Measurements from ENCODE around the gene GYS2.

The GYS2 gene

DNA sequence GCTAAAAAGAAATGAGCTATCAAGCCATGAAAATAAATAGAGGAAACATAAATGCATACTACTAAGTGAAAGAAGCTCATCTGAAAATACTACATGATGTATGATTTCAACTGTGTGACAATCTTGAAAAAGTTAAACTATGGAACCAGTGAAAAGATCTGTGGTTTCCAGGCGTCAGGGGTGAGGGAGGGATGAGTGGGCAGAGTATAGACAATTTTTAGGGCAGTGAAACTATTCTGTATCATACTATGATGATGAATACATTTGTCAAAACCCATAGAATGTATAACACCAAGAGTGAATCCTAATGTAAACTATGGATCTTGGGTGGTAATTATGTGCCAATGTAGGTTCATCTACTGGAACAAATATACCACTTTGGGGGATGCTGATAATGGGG, 57.2 kb downstream of the GYS2 start:
- TF ChIP-seq ARNTL (CRISPR knock-in tag; IDR thresholded peaks at IDR 0.05; ENCODE audit: borderline replicate concordance, low read depth) (no peak), GLIS3 (CRISPR knock-in tag; IDR thresholded peaks at IDR 0.05) (no peak), TCF4 (CRISPR knock-in tag; IDR thresholded peaks at IDR 0.05; ENCODE audit: borderline replicate concordance) (no peak), ZNF565 (CRISPR knock-in tag; conservative IDR thresholded peaks at IDR 0.05; ENCODE audit: low read depth) (no peak)
- no peak for ATAC-seq

DNA sequence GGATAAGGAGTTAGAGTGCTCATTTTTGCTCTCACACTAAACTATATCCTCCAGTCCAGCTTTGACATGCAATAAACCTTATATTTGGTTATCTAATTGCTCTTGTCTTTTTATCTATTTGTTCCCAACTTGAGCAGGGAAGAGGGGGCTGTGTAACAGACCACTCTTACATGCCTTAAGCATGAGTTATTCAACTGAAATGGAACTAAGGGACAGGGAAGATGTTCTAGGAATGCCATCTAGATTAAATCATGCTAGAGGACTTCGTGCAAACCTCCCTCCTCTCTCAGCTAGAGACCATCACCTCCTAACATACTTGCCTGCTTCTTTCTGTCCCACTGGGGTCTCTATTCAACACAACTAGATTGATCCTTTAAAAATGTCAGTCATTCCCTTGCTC, 57.9 kb downstream of the GYS2 start:
- no peak for ATAC-seq
- no peak for TF ChIP-seq BACH2 (CRISPR knock-in tag; IDR thresholded peaks at IDR 0.05; ENCODE audit: borderline replicate concordance)
- TF ChIP-seq TCF4 (CRISPR knock-in tag; IDR thresholded peaks at IDR 0.05; ENCODE audit: borderline replicate concordance), result no peak
- no peak for TF ChIP-seq ESRRG (CRISPR knock-in tag; IDR thresholded peaks at IDR 0.05)
- no peak for TF ChIP-seq ZFP3 (CRISPR knock-in tag; IDR thresholded peaks at IDR 0.05)
- TF ChIP-seq, protein P1, sequence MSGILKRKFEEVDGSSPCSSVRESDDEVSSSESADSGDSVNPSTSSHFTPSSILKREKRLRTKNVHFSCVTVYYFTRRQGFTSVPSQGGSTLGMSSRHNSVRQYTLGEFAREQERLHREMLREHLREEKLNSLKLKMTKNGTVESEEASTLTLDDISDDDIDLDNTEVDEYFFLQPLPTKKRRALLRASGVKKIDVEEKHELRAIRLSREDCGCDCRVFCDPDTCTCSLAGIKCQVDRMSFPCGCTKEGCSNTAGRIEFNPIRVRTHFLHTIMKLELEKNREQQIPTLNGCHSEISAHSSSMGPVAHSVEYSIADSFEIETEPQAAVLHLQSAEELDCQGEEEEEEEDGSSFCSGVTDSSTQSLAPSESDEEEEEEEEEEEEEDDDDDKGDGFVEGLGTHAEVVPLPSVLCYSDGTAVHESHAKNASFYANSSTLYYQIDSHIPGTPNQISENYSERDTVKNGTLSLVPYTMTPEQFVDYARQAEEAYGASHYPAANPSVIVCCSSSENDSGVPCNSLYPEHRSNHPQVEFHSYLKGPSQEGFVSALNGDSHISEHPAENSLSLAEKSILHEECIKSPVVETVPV (CRISPR knock-in tag; IDR thresholded peaks at IDR 0.05), result no peak
- no peak for TF ChIP-seq OSR1 (CRISPR knock-in tag; IDR thresholded peaks at IDR 0.05)
- TF ChIP-seq, protein P2, sequence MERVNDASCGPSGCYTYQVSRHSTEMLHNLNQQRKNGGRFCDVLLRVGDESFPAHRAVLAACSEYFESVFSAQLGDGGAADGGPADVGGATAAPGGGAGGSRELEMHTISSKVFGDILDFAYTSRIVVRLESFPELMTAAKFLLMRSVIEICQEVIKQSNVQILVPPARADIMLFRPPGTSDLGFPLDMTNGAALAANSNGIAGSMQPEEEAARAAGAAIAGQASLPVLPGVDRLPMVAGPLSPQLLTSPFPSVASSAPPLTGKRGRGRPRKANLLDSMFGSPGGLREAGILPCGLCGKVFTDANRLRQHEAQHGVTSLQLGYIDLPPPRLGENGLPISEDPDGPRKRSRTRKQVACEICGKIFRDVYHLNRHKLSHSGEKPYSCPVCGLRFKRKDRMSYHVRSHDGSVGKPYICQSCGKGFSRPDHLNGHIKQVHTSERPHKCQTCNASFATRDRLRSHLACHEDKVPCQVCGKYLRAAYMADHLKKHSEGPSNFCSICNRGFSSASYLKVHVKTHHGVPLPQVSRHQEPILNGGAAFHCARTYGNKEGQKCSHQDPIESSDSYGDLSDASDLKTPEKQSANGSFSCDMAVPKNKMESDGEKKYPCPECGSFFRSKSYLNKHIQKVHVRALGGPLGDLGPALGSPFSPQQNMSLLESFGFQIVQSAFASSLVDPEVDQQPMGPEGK (CRISPR knock-in tag; IDR thresholded peaks at IDR 0.05; ENCODE audit: borderline replicate concordance), result no peak
- TF ChIP-seq, protein P3, sequence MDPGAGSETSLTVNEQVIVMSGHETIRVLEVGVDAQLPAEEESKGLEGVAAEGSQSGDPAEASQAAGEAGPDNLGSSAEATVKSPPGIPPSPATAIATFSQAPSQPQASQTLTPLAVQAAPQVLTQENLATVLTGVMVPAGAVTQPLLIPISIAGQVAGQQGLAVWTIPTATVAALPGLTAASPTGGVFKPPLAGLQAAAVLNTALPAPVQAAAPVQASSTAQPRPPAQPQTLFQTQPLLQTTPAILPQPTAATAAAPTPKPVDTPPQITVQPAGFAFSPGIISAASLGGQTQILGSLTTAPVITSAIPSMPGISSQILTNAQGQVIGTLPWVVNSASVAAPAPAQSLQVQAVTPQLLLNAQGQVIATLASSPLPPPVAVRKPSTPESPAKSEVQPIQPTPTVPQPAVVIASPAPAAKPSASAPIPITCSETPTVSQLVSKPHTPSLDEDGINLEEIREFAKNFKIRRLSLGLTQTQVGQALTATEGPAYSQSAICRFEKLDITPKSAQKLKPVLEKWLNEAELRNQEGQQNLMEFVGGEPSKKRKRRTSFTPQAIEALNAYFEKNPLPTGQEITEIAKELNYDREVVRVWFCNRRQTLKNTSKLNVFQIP (CRISPR knock-in tag; IDR thresholded peaks at IDR 0.05; ENCODE audit: borderline replicate concordance, low read depth), result no peak
- TF ChIP-seq ZNF8 (CRISPR knock-in tag; IDR thresholded peaks at IDR 0.05), result no peak

DNA sequence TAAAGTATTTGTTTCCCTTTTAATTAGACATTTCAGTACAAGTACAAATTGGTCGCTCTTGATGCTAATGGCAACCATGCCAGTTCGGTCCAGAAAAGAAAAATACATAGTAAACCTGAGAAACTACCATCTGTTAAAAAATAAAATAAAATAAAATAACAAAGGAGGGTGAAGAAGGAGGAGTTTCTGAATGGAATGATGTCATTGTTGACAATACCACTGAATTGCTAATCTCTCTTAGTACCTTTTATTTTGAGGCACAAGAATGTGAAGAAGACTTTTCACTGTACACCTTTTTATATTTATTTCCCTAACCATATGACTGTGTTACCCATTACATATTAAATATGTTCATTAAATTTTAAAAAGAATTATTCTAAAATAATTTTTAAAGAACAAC, 59.1 kb downstream of the GYS2 start:
- TF ChIP-seq ZNF70 (CRISPR knock-in tag; IDR thresholded peaks at IDR 0.05) (no peak), TOX (CRISPR knock-in tag; IDR thresholded peaks at IDR 0.05; ENCODE audit: borderline replicate concordance) (no peak), TCF4 (CRISPR knock-in tag; IDR thresholded peaks at IDR 0.05; ENCODE audit: borderline replicate concordance) (no peak), BACH2 (CRISPR knock-in tag; IDR thresholded peaks at IDR 0.05; ENCODE audit: borderline replicate concordance) (no peak), ARNTL (CRISPR knock-in tag; IDR thresholded peaks at IDR 0.05; ENCODE audit: borderline replicate concordance, low read depth) (no peak), GLIS3 (CRISPR knock-in tag; IDR thresholded peaks at IDR 0.05) (no peak), ZNF8 (CRISPR knock-in tag; IDR thresholded peaks at IDR 0.05) (no peak), OSR1 (CRISPR knock-in tag; IDR thresholded peaks at IDR 0.05) (no peak), ZNF565 (CRISPR knock-in tag; conservative IDR thresholded peaks at IDR 0.05; ENCODE audit: low read depth) (no peak), RARB (CRISPR knock-in tag; IDR thresholded peaks at IDR 0.05) (no peak)
- TF ChIP-seq, protein P2 (CRISPR knock-in tag; IDR thresholded peaks at IDR 0.05; ENCODE audit: borderline replicate concordance), result no peak
- no peak for ATAC-seq

DNA sequence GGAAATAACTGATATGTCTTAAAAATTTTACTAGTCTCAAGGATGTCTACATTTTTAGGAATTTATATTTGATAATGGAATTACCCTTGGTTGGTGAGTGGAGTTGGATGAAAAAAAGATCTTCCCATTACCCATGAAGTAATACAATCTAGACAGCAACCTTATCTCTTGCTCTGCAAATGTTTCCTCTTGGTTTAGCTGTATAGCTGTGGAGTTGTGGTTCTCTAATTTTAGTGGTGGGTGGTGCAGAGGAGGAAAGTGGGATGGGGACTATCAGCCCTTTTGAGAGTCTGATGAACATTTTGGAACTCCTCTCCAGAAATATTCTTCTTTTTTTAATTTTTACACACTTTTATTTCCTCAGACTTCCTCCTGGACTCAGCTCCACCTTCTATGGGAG, 61.5 kb downstream of the GYS2 start:
- no peak for ATAC-seq
- TF ChIP-seq GLIS3 (CRISPR knock-in tag; IDR thresholded peaks at IDR 0.05), result no peak
- no peak for TF ChIP-seq BACH2 (CRISPR knock-in tag; IDR thresholded peaks at IDR 0.05; ENCODE audit: borderline replicate concordance)
- no peak for TF ChIP-seq ZNF565 (CRISPR knock-in tag; conservative IDR thresholded peaks at IDR 0.05; ENCODE audit: low read depth)
- TF ChIP-seq, protein P3 (CRISPR knock-in tag; IDR thresholded peaks at IDR 0.05; ENCODE audit: borderline replicate concordance, low read depth), result no peak
- TF ChIP-seq SNAI2 (CRISPR knock-in tag; IDR thresholded peaks at IDR 0.05), result no peak
- TF ChIP-seq, protein P4, sequence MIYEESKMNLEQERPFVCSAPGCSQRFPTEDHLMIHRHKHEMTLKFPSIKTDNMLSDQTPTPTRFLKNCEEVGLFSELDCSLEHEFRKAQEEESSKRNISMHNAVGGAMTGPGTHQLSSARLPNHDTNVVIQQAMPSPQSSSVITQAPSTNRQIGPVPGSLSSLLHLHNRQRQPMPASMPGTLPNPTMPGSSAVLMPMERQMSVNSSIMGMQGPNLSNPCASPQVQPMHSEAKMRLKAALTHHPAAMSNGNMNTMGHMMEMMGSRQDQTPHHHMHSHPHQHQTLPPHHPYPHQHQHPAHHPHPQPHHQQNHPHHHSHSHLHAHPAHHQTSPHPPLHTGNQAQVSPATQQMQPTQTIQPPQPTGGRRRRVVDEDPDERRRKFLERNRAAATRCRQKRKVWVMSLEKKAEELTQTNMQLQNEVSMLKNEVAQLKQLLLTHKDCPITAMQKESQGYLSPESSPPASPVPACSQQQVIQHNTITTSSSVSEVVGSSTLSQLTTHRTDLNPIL (CRISPR knock-in tag; IDR thresholded peaks at IDR 0.05; ENCODE audit: low read depth), result no peak
- TF ChIP-seq, protein P5, sequence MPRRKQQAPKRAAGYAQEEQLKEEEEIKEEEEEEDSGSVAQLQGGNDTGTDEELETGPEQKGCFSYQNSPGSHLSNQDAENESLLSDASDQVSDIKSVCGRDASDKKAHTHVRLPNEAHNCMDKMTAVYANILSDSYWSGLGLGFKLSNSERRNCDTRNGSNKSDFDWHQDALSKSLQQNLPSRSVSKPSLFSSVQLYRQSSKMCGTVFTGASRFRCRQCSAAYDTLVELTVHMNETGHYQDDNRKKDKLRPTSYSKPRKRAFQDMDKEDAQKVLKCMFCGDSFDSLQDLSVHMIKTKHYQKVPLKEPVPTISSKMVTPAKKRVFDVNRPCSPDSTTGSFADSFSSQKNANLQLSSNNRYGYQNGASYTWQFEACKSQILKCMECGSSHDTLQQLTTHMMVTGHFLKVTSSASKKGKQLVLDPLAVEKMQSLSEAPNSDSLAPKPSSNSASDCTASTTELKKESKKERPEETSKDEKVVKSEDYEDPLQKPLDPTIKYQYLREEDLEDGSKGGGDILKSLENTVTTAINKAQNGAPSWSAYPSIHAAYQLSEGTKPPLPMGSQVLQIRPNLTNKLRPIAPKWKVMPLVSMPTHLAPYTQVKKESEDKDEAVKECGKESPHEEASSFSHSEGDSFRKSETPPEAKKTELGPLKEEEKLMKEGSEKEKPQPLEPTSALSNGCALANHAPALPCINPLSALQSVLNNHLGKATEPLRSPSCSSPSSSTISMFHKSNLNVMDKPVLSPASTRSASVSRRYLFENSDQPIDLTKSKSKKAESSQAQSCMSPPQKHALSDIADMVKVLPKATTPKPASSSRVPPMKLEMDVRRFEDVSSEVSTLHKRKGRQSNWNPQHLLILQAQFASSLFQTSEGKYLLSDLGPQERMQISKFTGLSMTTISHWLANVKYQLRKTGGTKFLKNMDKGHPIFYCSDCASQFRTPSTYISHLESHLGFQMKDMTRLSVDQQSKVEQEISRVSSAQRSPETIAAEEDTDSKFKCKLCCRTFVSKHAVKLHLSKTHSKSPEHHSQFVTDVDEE (CRISPR knock-in tag; IDR thresholded peaks at IDR 0.05), result no peak
- TF ChIP-seq ZNF70 (CRISPR knock-in tag; IDR thresholded peaks at IDR 0.05), result no peak
- no peak for TF ChIP-seq CSDC2 (CRISPR knock-in tag; IDR thresholded peaks at IDR 0.05)
- TF ChIP-seq, protein P2 (CRISPR knock-in tag; IDR thresholded peaks at IDR 0.05; ENCODE audit: borderline replicate concordance), result no peak

Data from SK-N-SH treated with all-trans-retinoic acid at 6 μM for 48 hours (cell line).